ENCODE data around the gene SLC41A1.
"Not testable (repeated sequence)": the region's sequence is repeated elsewhere in the genome, so short reads cannot be mapped to it uniquely, and the experiment has no call there.

The SLC41A1 gene

DNA sequence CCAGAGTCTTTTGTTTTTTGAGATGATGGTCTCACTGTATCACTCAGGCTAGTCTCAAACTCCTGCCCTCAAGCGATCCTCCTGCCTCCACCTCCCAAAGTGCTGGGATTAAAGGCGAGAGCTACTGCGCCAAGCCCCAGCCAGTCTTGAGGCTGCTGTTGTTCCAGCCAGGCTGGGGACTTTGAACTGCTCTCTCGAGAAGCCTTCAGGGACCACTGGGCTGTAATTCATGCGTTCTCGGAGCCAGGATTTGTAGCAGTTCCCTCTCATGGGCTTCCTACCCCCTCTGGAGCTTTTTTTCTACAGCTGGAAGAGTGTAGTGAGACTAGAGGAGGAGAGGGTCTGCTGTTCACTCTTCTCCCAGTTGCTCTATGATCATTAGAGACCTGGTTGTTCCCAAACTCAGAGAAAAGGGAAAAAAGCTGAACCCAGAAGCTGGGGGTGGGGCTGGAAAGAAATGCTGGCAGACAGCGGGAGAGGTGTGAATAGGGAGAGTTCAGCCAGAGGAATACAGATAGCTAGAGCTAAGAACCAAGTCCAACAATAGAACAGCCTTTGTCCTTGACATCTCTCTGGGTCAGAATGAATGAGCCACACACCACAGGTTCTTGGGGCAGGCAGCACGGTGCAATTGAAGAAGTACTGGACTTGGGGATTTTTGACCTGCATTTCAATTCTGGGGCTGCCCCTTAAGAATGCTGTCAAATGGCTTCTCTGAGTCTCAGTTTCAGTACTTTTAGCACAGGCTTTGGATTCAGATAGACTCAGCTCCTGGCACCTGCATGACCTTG lies 13.2 kb upstream of the SLC41A1 start:
- DNase-seq = no peak

DNA sequence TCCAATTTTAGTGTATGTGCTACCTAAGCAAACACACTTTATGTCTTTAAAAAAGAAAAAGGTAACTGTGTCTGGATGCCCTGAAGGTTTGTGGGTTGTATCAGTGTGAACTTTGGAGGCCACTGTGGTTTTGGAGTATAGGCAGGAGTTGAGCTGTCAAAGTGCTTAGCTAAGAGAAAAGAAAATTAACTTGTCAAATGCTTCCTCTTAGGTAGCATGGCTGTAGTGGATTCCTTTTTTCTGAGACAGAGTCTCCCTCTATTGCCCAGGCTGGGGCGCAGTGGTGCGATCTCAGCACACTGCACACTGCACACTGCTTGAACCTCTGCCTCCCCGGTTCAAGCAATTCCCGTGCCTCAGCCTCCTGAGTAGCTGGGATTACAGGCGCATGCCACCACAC lies 11.2 kb upstream of the SLC41A1 start:
- intact Hi-C loops (cut with DNase I) = no loop called here
- DNase-seq = no peak

More for the DNA sequence above, 13.2 kb upstream of the SLC41A1 start:
- intact Hi-C loops (cut with DNase I) = no loop called here

DNA sequence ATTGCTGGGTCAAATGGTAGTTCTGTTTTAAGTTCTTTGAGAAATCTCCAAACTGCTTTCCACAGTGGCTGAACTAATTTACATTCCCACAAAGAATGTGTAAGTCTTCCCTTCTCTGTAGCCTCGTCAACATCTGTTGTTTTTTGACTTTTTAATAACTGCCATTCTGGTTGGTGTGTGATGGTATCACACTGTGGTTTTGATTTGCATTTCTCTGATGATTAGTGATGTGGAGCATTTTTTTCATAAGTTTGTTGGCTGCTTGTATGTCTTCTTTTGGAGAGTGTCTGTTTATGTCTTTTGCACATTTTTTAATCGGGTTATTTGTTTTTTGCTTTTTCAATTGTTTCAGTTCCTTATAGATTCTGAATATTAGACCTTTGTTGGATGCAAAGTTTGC lies 10.3 kb upstream of the SLC41A1 start:
- DNase-seq; intact Hi-C loops (cut with DNase I): not testable (repeated sequence)

DNA sequence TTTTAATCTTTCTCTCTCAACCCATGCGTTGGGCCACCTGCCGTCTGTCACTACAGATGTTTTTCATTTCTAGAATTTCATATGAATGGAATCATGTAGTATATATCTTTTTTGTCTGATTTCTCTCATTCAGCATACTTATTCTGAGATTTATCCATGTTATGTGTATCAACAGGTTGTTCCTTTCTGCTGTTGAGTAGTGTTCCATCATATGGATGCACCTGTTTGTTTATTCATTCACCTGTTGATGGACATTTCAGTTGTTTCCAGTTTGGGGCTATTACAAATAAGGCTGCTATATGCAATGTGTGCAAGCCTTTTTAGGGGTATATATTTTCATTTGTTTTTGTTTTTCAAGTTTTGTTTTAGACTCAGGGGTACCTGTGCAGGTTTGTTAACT lies 9.4 kb upstream of the SLC41A1 start:
- DNase-seq = no peak
- intact Hi-C loops (cut with DNase I) = no loop called here

DNA sequence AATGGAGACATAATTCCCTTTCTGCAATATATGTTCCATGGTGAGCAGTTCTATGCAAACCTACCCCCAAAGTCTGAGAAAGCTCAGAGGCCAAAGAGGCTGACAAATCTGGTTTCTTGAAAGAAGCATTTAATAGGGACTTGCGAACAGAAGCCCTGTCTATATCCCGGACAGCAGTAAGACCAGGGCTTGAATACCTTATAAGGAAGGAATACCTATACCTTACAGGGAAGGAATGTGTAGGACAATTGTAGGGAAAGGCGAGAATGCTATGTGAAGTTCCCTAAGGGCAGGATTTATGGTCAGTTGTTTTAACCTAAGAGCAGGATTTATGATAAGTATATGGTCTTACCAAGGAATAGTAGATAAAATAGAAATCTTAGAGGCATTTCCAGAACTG lies 5.0 kb upstream of the SLC41A1 start:
- DNase-seq = no peak
- intact Hi-C loops (cut with DNase I) = loop anchor here (10.0 kb wide), 1 partner anchor 287 kb away; no protein-coding TSS in a partner anchor

DNA sequence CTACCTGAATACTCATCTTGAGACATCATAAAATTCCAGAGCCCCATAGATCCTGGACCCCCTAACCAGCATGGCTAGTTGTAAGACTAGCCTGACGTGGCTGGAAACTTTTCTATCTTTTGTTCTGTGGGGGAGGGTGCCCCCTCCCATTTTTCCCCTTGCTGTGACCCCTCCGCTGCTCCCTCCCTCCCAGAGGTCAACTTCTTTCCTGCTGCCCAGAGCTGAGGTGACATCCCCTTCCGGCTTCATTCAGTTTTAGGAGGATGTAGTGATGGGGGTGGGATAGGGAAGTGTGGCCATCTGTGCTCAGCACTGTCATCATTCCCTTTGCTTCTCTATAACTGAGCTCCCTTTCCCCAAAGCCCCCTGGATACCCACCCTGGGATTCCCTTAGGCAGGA lies 4.4 kb upstream of the SLC41A1 start:
- DNase-seq = no peak
- intact Hi-C loops (cut with DNase I) = loop anchor here (10.0 kb wide), 1 partner anchor 287 kb away; no protein-coding TSS in a partner anchor

DNA sequence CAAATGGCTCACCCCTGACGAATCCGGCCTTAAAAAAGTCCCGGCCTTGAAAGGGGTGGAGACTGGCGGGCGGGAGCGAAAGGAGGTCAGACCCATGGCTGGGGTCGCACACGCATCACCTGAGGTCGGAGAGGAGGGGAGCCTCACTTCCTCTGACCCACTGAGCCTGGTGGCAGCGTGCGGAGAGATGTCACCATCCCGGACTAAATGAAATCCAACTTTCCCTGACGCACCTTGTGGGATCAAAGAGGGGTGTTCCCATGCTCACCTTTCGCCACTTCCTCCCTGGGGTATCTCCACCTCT lies 709 bp upstream of the SLC41A1 start:
- DNase-seq = peak in 3 of 42 donors; percentile 33 to 45 (median 34)
- intact Hi-C loops (cut with DNase I) = loop anchor here (10.0 kb wide), 1 partner anchor 291 kb away; no protein-coding TSS in a partner anchor

DNA sequence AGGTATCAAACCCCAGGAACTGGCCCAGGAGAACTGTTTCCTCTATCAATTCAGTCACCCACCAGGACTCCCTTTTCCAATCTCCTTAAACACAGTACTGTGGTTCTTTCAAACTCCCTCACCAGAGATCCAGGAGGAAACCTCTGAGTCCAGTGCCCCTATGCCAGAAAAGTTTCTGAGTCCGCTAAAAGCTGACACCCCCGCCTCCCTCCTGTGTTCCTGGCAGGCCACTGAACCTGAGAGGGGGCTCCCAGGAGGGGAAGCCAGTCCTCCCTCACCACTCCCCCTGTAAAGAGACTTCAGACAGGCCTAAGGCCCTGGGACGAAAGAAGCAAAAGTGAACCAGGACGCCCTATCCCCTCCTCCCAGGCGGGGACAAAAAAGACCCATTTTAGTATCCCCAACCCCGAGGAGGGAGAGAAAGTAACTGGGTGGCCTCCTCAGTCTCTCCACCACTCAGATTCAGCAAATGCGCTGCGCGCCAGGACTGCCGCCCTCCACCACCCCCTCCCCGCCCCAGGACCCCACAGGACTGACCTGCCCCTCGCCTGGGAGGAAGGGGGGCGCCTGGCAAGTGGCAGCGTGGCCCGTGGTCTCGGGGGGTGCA lies 624 bp downstream of the SLC41A1 start:
- intact Hi-C loops (cut with DNase I) = loop anchor here (10.0 kb wide), 1 partner anchor 292 kb away; no protein-coding TSS in a partner anchor
- DNase-seq = peak in 22 of 42 donors; percentile 11 to 61 (median 36)

DNA sequence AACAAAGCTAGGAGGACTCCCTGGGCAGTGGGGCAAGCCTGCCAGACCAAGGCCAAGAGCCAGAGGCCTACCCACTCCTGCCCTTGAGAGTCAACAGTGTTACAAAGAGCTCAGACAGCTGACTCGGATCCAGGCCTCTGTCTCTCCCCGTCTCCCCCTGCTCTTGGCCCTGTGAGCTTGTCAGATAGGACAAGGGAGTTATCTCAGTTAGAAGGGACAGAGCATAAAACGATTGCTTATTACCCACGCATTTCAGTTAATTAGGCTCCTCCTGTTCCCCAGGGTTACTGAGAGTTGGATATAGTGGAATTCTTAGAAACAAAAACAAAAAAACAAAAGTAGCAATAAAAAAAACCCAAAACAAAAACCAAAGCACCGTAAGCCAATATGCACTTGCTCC lies 1.3 kb downstream of the SLC41A1 start:
- DNase-seq = peak in 38 of 42 donors; percentile 28 to 82 (median 65)
- intact Hi-C loops (cut with DNase I) = loop anchor here (10.0 kb wide), 1 partner anchor 293 kb away; no protein-coding TSS in a partner anchor

DNA sequence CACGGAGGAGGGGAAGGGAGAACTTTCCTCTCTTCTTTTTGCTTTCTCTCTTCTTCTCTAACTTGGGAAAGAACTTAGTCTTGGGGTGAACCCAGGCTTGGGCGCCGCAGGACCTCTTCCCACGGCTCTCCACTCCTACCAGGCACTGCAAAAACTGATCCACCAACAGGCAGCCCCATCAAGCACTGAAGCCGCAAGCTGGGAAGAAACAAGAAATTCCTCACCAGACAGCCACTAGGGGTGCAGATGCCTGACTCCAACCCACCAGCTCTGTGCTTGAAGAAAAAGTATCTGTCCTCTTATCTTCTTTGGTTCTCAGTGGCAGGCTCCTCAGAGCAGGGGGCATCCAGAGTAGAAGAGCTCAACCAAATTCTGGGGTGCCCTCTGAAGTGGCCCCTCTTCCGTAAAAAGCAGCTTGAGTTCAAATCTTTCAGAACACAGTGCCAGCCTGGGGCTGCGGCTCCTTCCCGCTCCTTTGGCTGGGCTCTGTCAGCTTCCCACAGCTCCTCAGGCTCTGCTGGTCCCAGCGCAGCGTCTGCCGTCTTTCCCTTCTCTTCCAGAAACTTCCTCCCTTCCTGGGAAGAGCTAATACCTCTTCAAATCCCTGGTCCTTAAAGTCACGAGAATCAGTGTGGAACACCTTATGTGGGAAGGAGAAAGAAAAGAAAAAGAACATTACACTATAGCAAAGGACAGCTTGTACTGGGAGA lies 2.4 kb downstream of the SLC41A1 start:
- peak in 21 of 42 donors; percentile 14 to 72 (median 42) for DNase-seq
- intact Hi-C loops (cut with DNase I) = loop anchor here (10.0 kb wide), 1 partner anchor 294 kb away; no protein-coding TSS in a partner anchor

DNA sequence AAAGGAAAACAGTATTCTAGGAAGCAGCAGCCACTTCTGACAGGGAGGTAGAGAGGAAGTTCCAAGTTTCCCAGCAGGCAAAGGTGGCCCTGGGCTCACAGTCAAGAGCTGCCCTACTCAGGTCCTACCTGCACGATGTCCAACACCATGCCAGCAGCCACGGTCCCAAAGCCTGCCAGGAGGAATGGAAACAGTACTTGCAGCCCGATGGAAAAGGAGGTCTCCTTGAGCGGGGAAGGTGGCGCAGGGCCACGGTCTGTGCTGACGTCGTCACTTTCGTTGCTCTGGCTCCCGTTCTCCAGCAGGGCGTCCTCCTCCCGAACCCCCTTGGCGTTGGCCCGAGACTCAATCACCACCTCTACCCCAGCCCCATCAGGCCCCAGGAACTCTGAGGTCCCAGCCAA lies 3.1 kb downstream of the SLC41A1 start:
- DNase-seq = peak in 4 of 42 donors; percentile 16 to 46 (median 24)
- intact Hi-C loops (cut with DNase I) = loop anchor here (10.0 kb wide), 1 partner anchor 295 kb away; no protein-coding TSS in a partner anchor

DNA sequence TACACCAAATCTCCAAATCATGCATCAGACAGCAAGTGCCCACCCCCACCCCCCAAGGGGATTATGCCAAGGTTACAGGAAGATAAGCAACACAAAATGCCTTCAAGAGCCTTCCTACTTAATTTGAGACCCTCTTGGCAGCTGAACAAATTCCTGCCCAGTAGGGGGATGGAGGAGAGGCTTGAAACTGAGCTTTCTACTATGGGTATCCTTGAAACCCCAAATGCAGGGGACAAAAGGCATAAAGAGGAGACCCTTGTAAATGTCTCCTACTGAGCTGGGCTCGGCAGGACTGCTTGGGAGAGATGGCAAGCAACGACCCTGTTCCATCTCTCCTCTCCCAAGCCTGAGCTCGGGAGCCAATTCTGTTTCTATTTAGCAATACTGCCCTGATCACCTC lies 3.5 kb downstream of the SLC41A1 start:
- intact Hi-C loops (cut with DNase I) = no loop called here
- DNase-seq = no peak

DNA sequence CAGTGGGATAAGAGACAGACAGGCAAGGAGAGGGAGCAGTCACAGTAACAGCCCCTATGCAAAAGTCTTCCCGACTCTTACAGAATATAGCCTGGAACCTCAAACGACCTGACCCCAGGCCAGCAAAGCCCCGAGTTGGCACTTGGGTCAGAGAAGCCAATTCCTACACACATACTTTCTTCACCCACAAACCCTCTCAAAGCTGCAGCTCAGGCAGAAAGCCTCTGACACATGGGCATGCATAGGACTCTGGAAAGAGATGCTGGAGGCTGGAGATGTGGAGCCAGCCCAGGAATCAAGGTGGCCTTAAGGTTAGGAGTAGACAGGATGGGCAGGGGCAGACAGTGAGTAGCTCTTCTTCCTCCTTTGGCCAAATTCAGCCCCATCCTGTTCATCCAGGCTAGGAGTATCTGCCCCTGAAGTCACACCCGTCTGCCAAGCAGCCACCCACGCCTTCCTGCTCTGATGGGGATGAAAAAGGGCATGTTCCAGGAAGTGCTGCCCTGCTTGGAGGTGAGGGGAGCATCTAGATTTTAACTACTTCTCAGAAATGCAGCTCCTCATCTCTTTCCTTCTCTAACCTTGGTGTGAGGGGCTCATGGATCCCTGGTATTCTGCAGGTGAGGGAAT lies 7.8 kb downstream of the SLC41A1 start:
- intact Hi-C loops (cut with DNase I) = no loop called here
- DNase-seq = peak in 18 of 42 donors; percentile 18 to 67 (median 44)

DNA sequence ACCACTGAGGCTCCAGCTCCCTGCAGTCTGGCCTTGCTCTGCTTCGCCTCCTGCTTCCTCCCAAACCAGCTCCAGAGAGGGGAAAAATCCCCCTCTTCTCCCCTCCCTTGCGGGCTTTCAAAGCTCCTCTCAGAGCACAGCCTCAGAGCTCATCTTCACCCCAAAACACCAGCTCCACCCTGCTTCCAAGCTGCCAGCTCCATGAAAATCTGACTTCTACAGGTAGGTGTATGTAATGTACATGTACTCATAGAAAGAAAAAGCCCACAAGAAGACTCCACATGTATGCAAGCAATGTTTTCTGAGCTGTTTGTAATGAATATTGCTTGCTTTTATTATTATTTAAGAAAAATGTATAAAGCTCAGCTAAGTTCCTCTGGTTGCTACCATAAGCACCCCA lies 8.4 kb downstream of the SLC41A1 start:
- intact Hi-C loops (cut with DNase I) = no loop called here
- DNase-seq = no peak

DNA sequence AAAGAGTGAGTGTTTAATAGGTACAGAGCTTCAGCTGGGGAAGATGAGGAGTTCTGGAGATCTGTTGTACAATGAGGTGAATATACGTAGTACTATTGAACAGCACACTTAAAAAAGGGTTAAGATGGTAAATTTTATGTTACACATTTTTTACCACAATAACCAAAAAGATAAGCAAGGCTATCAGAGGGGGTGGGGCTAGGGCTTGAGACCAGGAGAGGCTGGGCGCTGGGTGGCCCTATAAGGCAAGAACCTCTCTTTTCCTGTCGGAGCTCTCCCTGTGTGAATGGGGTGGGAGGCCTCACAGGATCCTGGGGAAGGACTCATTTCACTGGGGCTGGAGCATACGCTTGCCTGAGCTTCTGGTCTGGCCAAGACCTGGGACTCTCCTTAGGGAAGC lies 9.0 kb downstream of the SLC41A1 start:
- DNase-seq = no peak
- intact Hi-C loops (cut with DNase I) = no loop called here

DNA sequence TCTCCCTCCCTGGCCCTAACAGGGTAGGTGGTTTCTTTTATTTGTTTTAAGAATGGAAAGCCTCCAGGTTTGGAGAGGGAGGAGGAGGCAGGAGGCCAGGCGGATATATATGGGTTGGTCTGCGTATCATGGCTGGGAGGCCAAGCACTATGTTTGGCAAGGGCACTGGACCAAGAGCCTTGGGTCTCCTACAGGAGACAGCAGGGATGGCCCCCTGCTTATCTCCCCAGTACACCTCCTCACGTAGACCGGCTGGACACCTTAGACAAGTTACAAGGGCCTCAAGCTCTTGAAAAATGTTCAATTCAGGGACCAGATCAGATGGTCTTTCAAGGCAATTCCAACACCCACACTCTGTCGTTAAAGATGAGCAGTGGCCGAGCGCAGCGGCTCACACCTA lies 10.9 kb downstream of the SLC41A1 start:
- intact Hi-C loops (cut with DNase I) = no loop called here
- DNase-seq = no peak

DNA sequence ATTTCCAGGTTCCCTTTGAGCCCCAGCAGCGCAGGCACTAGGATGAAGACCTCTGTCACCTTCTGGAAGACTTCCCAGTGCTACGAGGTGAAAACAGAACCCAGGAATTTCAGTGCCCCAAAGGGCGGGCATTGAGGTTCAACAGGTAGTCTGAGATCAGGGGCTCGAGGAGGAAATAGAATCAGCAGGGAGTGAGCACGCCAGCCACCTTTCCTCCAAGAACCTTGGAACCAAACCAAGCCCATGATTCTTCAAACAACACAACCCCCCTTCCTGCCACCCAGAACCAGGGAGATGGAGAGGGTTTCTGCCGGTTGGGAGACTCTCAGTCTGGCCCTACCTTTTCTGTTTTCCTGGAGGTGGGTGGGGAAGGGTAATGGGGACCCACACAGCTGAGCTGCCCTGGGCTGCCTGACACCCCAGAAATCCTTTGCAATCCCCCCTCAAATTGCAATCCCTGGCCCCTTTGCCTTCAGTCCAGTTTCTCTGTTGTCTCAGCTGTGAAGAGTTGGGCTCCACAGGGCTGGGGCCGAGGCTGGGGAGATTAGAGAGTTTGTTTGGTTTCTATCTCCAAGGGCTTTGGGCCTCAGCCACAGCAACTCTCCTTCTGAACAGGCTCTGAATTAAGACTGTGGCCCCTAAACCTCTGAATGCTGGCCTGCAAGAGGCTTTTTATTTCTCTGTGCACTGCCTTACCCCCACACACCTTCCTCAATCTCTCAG lies 11.9 kb downstream of the SLC41A1 start:
- intact Hi-C loops (cut with DNase I) = no loop called here
- DNase-seq = no peak

DNA sequence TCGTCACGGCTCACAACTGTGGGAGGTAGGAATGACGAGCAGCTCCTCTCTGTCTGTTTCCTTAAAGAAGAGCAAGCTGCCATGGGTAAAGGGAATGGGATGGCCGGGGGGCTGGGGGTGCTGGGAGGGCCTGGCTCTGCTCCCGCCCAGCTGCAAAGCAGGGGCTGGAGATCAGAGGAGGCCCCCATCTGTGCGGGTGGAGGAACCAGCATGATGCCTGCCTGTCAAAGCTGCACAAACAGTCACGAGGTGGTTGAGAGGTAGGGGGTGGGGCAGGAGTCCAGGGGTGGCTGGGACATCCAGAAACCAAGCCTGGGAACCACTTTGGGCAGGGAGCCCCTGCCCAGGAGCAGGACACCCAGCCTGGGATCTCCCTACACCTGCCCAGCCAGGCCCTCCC lies 12.6 kb downstream of the SLC41A1 start:
- intact Hi-C loops (cut with DNase I) = no loop called here
- DNase-seq = peak in 4 of 42 donors; percentile 20 to 44 (median 33)

DNA sequence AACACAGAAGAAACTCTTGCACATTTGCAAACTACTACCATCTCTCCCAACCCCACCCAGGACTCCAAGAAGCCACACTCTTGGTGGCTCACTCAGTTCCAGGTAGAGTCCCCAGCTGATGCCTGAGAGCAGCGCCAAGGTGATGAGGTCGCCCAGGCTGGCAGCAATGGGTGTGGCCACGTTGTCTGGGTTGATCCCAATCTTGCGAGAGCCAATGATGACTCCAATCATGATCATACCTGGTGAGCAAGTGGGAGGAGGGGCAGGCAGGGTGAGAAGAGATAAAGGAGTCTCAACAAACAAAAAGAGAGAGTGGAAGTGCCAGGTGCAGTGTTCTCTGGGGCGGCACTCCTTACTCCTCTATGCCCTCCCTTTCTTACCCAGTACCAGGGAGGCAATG lies 14.4 kb downstream of the SLC41A1 start:
- no peak for DNase-seq
- intact Hi-C loops (cut with DNase I) = loop anchor here (5.0 to 10.0 kb wide), 2 partner anchors 116 to 179 kb away; no protein-coding TSS in a partner anchor
